K562 (cell line): ENCODE data around the gene PLD1. TPM values are rescaled to one million over a fixed set of nuclear protein-coding genes. Genes with fewer than 3 reads are reported as not detected.
A peak's percentile ranks its signal among the peaks of the same experiment; 100 is the strongest.

ENCODE experiments used
- CTCF ChIP-seq, 3 experiments: IDR thresholded peaks in 2 of 3; conservative IDR thresholded peaks in 1 of 3; 2 replicates each; pipeline ENCODE4 v1.5.1; 2011 to 2012; ENCODE audit warnings: low read length in 3 of 3, mild to moderate bottlenecking in 3 of 3, control low read depth in 2 of 3, improper control_type of control experiment in 1 of 3, inconsistent platforms in 1 of 3, low read depth in 1 of 3, mixed read lengths in 1 of 3, moderate library complexity in 1 of 3; ENCODE audit not compliant: insufficient read depth in 2 of 3
- MAFK ChIP-seq: IDR thresholded peaks from 2 replicates; pipeline ENCODE4 v1.6.1; 2011; ENCODE audit warnings: low read length, improper control_type of control experiment
- RAD21 ChIP-seq, 2 experiments: fragments of 250-450 bp in 1 of 2; fragments of 450-650 bp in 1 of 2; sonication (Bioruptor Pico) in 1 of 2; formaldehyde crosslinking in 1 of 2; IDR thresholded peaks in 1 of 2; conservative IDR thresholded peaks in 1 of 2; 2 replicates each; pipeline versions ENCODE4 v1.4.0 to v1.8.0; 2020 to 2022; ENCODE audit warnings: mild to moderate bottlenecking in 2 of 2, moderate library complexity in 1 of 2
- REST ChIP-seq, 2 experiments: fragments of 450-650 bp; formaldehyde crosslinking in 1 of 2; IDR thresholded peaks; 2 replicates each; pipeline versions ENCODE4 v1.4.0 to v1.6.1; 2014 to 2020; ENCODE audit warnings: mild to moderate bottlenecking in 2 of 2, borderline replicate concordance in 1 of 2, low read depth in 1 of 2
- ZNF282 ChIP-seq: sonication (generic); formaldehyde crosslinking; IDR thresholded peaks from 2 replicates; pipeline ENCODE4 v1.8.1; 2023; ENCODE audit warnings: missing genetic modification reagents
- polyA plus RNA-seq, 8 experiments: library from polyadenylated mRNA; depleted of rRNA in 4 of 8; stranded (reverse) in 5 of 8; unstranded in 3 of 8; fragments of >200 nt; fragmentation: Nextera tagmentation in 2 of 8; fragmentation: Illumina TruSeq in 1 of 8; extraction: Ambion mirVana in 2 of 8; extraction: Trizol in 1 of 8; gene quantifications; 2 replicates each; pipeline versions ENCODE4 v1.2.1 to v1.2.3, GENCODE V29; 2011 to 2014; ENCODE audit warnings: inconsistent platforms in 1 of 8, missing spikeins in 1 of 8
- total RNA-seq, 7 experiments: library from RNA; depleted of rRNA in 6 of 7; stranded (reverse); fragments of >200 nt in 6 of 7; fragmentation: Illumina TruSeq in 2 of 7; extraction: Trizol in 2 of 7; gene quantifications; 2 replicates each; pipeline versions ENCODE4 v1.2.1 to v1.2.3, GENCODE V29; 2011 to 2021; ENCODE audit warnings: low replicate concordance in 1 of 7

Gene PLD1
- total and polyA plus RNA-seq, 9 of the 15 experiments (the other 6 are each of a cell fraction or from before 2014, with no cell fraction given) = 8.4 to 26.1 (median 18.6) TPM

GRCh38 chr3:171563298-171563697, 247.0 kb downstream of the PLD1 start (continued):
- TF ChIP-seq REST (IDR thresholded peaks at IDR 0.05; ENCODE audit: borderline replicate concordance) = peak; percentile 57; the same call in 1 of the 2 replicates
- no peak for TF ChIP-seq REST (CRISPR knock-in tag; IDR thresholded peaks at IDR 0.05; ENCODE audit: low read depth)
- TF ChIP-seq RAD21 (CRISPR knock-in tag; conservative IDR thresholded peaks at IDR 0.05 in 1 of 2, IDR thresholded peaks at IDR 0.05 in 1 of 2) = peak; percentile 14 to 67; a peak in 2 of 4 replicates
- no peak for TF ChIP-seq ZNF282
- TF ChIP-seq CTCF (IDR thresholded peaks at IDR 0.05 in 2 of 3, conservative IDR thresholded peaks at IDR 0.05 in 1 of 3; ENCODE audit: insufficient read depth in 2 of 3, low read depth in 1 of 3, low read length in 3 of 3) = peak; percentile 32 to 45 (median 43)
- no peak for TF ChIP-seq MAFK
- TF ChIP-seq, all 486 proteins: peak for 4
